Smooth muscle cell of bladder (primary cell): Measurements from ENCODE around the gene HLA-DPA1. TPM values are rescaled to one million over a fixed set of nuclear protein-coding genes. Genes with fewer than 3 reads are reported as not detected.

Source experiments
- total RNA-seq: library from RNA; depleted of rRNA; stranded (reverse); fragments of >200 nt; gene quantifications from 2 replicates; pipeline ENCODE4 v1.2.3, GENCODE V29; 2014

HLA-DPA1 gene
- 2.8 TPM in 1 of 2 replicates, not detected in the other for total RNA-seq

DNA sequence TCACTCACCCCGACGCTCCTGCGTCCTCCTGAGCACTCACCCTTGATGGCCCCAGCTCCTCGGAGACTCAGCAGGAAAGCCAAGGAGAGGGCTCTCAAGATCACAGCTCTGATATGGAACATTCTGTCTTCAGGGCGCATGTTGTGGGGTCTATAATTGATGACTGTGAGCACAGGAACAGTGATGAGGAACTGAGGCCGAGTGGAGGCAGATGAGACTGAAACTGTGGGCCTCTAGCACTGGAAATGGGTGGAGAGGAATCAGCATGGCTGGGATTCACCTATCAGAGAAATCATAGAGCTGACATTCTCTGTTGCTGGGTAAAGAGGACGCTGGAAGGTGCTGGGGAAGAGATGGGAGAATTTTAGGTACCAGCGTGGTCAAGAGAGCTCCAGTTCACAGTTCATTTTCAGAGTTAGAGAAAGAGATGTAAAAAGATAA is at the start of gene HLA-DPA1:
HLA-DPA1 (minus strand) TSS at position 219 of the 441 bp plus-strand sequence.

GRCh38 chr6:33075568-33076405 is 2.3 kb upstream of the HLA-DPA1 start, which contains the start of gene HLA-DPB1:
Gene HLA-DPB1 (plus strand): TSS chr6:33075990. CDS start chr6:33076042, 52 bp downstream.

Other genes starting within 250 kb of the HLA-DPA1 start
- gene TAP2, start 234.9 kb downstream of the HLA-DPA1 start, total RNA-seq = 15.8 and 21.7 TPM in 2 replicates
- 43.6 and 51.9 TPM in 2 replicates for gene PSMB8, start 229.6 kb downstream of the HLA-DPA1 start, total RNA-seq
- 37.1 and 41.5 TPM in 2 replicates for gene TAP1, start 219.9 kb downstream of the HLA-DPA1 start, total RNA-seq
- gene PSMB9, start 219.5 kb downstream of the HLA-DPA1 start, total RNA-seq = 29.2 and 31.1 TPM in 2 replicates
- gene HLA-DMB, start 132.6 kb downstream of the HLA-DPA1 start, total RNA-seq = under 0.01 and 0.71 TPM in 2 replicates
- 1.8 and 2.1 TPM in 2 replicates for gene HLA-DMA, start 120.6 kb downstream of the HLA-DPA1 start, total RNA-seq
- gene BRD2, start 105.1 kb downstream of the HLA-DPA1 start, total RNA-seq = 54.8 and 73.9 TPM in 2 replicates
- under 0.01 TPM in 1 of 2 replicates, not detected in the other for gene HLA-DOA, start 64.1 kb downstream of the HLA-DPA1 start, total RNA-seq
- gene HLA-DPB1, start 2.3 kb upstream of the HLA-DPA1 start, total RNA-seq = 2.3 and 15.9 TPM in 2 replicates
- gene COL11A2, start 118.8 kb upstream of the HLA-DPA1 start, total RNA-seq = 0.14 and 0.46 TPM in 2 replicates
- gene RXRB, start 127.0 kb upstream of the HLA-DPA1 start, total RNA-seq = 20.8 and 23.5 TPM in 2 replicates
- gene SLC39A7, start 127.2 kb upstream of the HLA-DPA1 start, total RNA-seq = 169 and 203 TPM in 2 replicates
- 4.8 and 7.4 TPM in 2 replicates for gene HSD17B8, start 131.0 kb upstream of the HLA-DPA1 start, total RNA-seq
- gene RING1, start 134.9 kb upstream of the HLA-DPA1 start, total RNA-seq = 26.2 and 38.6 TPM in 2 replicates
- 36.6 and 36.8 TPM in 2 replicates for gene VPS52, start 198.2 kb upstream of the HLA-DPA1 start, total RNA-seq
- gene RPS18, start 198.4 kb upstream of the HLA-DPA1 start, total RNA-seq = 7,769 and 8,323 TPM in 2 replicates
- gene B3GALT4, start 203.5 kb upstream of the HLA-DPA1 start, total RNA-seq = 7.1 and 8.8 TPM in 2 replicates
- 88.8 and 89.3 TPM in 2 replicates for gene WDR46, start 215.6 kb upstream of the HLA-DPA1 start, total RNA-seq
- gene PFDN6, start 216.0 kb upstream of the HLA-DPA1 start, total RNA-seq = 46.4 and 56.6 TPM in 2 replicates
- 11.4 and 17.9 TPM in 2 replicates for gene RGL2, start 225.3 kb upstream of the HLA-DPA1 start, total RNA-seq
- gene TAPBP, start 240.4 kb upstream of the HLA-DPA1 start, total RNA-seq = 44.2 and 51.1 TPM in 2 replicates
- gene ZBTB22, start 244.1 kb upstream of the HLA-DPA1 start, total RNA-seq = 18.6 and 20.2 TPM in 2 replicates
- gene DAXX, start 249.3 kb upstream of the HLA-DPA1 start, total RNA-seq = 48.2 and 53.4 TPM in 2 replicates